ENCODE results near the gene EVPLL.
A peak's percentile ranks its signal among the peaks of the same experiment; 100 is the strongest.
"Not testable (repeated sequence)": the region's sequence is repeated elsewhere in the genome, so short reads cannot be mapped to it uniquely, and the experiment has no call there.

EVPLL gene

DNA sequence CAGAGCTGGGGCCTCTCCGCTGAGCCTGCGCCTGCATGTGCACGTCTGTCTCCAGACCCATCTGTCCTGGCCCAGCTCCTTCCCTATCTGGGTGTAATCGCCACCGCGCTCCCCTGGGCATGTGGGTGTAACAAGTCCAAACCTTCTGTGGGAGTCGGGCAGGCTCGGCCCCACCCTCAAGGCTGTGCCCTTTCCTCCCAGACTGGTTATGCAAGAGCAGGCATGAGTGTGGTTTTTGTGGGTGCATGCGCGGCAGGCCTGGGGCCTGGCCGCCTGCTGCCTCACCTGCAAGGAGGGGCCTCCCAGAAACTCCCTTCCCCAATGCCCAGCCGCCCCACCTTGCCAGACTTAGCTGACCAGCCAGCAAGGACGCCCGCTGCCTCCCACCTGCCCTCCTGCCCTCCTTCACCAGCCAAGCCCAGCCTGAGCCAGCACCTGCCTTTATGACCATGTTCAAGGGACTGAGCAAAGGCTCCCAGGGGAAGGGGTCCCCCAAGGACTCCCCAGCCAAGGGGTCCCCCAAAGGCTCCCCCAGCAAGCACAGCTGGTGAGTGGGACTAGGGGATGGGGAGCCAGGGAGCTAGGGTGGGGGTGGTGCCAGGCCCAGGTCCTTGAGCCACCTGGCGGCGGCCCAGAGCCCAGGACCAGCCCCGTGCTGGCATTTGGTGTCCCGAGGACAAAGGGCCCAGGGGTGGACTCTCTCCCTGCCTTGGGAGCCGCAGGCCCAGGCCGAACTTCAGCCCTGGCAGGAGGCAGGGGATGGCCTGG, at the start of gene EVPLL:
Gene EVPLL (plus strand): TSS at position 342 of the 768 bp plus-strand sequence. CDS start 3,160 bp downstream, outside the sequence.
- no peak for DNase-seq (ENCODE audit: low read depth)

DNA sequence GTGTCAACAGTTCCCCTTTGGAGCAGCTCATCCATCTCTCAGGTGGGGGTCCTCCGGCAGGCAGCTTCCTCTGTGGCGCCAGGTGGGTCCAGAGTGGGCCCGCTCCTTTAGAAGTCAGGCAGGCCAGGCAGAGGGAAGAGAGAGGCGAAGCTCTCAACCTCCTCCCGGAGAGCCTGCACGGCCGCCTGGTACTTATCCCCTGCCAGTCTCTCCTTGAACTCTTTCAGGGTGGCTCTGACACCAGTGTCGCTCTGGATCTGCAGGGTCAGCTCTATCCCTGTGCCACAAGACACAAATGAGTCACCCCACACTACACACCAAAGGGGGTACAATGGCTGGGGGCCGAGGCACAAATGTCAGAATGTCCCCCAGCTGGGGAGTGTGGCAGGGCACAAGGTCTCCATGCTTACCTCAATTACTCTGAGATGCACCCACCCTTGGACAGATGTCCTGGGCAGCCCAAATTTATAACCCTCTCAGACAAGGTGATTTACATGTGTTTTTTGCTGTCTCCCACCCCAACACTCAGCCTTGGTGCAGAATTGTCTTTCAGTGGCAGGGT, 48.9 kb upstream of the EVPLL start:
- DNase-seq (ENCODE audit: low read depth), result no peak

DNA sequence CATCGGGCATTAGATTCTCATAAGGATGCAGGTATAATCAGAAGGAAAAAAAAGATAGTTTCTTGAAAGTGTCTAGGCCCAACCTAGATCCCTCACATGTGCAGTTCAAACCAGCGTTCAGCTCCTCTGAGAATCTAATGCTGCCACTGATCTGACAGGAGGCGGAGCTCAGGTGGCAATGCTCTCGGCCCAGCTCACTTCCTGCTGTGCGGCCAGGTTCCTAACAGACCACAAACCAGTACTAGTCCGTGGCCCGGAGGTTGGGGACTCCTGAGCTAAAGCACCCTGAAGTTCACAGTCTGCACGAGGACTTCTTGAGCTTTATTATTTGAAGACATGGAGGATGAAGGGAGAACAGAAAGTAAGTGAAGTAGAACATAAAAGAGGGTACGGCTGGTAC, 45.7 kb upstream of the EVPLL start:
- no peak for DNase-seq (ENCODE audit: low read depth)

DNA sequence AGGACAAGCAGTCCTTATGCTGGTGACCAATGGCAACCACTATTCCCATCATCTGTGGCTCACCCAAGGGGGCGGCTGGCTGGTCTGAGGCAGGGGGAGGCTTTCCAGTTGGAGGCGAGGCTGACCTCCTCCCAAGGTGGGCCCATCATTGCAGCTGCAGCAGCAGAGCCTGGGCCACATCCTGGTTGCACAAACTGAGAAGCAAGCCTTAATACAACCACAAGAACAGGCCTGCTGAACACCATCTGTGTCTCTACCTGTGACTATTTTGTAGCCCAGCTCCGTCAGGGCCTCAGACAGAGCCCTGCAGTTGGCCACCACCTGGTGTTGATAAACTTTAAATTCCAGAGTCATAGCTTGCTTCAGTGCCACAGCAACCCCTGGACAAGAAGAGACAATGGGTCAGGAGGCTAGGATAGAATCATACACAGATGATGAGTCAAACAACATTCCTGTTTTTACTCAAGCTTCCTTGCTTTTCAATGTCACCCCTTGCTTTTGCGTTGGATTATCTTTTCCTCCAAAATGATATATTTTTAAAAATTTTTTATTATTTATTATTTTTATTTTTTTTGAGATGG, 44.6 kb upstream of the EVPLL start:
- DNase-seq (ENCODE audit: low read depth), result no peak

DNA sequence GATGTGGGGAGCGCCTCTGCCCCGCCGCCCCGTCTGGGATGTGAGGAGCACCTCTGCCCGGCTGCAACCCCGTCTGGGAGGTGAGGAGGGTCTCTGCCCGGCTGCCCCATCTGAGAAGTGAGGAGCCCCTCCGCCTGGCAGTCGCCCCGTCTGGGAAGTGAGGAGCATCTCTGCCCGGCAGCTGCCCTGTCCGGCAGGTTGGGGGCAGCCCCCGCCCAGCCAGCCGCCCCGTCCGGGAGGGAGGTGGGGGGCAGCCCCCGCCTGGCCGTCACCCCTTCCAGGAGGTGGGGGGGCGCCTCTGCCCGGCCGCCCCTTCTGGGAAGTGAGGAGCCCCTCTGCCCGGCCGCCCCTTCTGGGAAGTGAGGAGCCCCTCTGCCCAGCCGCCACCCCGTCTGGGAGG, 39.4 kb upstream of the EVPLL start:
- DNase-seq (ENCODE audit: low read depth), result not testable (repeated sequence)

DNA sequence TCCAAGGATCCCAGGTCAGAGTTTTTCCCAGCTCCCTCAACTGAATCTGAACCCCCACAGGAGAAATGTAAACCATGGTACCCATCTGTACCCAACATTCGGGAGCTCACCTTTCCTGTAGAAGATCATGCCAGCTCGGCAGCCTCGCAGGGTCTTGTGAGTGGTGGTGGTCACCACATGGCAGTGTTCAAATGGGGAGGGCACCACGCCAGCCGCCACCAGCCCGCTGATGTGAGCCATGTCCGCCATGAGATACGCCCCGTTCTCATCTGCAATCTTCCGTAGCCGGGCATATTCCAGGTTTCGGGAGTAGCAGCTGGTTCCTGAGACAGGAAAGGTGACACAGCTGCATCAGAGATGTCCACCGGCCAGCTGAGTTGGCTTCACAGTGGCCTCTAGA, 37.6 kb upstream of the EVPLL start:
- no peak for DNase-seq (ENCODE audit: low read depth)

DNA sequence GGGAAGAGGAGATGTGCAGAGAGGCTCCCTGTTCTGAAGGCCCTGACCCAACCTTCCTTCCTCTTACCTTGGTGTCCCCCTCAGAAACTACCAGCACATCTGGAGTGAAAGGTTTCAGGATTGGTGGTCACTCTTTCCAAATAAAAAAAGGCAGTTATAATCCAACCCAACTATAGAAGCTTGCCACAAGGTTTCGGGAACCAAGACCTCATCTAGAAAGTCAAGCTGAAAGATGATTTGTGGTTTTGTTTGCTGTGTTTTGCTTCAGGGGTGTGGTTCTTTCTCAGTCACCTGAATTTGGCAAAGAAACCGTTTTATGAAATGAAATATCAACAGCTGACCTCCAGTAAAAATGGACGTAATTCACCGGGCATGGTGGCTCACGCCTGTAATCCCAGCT, 33.6 kb upstream of the EVPLL start:
- DNase-seq (ENCODE audit: low read depth), result no peak

DNA sequence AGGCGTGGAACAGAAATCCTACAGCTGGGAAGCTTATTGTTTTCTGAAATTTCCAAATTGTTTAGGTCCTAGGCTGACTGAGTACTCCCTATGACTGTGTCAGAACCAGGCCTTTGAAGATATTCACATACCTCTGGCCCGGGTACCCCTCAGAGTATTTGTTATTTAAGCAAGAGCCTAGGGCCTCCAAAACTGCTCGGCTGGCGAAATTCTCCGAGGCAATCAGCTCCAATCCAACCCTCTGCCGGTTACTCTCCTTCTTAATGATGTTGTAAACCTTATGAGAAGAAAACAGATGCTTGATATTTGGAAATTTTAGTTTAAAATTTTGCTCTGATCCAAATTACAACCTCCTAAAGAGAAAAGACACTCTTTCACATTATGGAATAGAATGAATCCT, 24.0 kb upstream of the EVPLL start:
- no peak for DNase-seq (ENCODE audit: low read depth)

DNA sequence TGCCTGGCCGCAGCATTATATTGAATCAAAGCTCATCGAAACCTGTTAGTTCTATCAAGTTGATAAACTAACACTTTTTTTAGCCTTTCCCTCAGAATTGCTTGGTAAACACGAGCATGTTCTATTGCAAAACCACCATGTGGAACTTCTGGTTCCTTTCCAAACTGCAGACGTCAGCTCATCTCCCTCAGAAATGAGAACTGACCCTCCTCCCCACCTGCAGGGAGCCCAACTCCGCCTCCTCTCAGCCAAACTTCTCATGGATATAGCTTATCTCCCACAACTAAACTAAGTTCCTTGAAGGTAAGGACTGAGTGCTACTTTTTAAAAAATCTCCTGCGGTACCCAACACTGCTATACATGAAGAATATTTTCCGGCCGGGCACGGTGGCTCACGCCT, 21.0 kb upstream of the EVPLL start:
- no peak for DNase-seq (ENCODE audit: low read depth)

DNA sequence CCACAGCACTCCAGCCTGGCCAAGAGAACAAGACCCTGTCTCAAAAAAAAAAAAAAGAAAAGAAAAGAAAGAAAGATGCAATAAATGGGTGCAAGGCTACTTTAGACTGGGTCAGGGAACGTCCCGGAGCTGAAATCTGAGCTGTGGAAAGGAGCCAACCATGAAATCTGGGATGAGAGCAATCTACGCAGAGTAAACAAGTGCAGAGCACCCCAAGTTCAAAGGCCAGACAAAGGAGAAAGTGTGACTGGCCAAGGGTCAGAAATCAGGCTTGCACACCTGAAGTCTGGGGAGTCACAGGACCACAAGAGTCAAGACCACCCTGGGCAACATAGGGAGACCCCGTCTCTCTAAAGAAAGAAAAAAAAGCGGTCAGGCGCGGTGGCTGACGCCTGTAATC, 17.1 kb upstream of the EVPLL start:
- no peak for DNase-seq (ENCODE audit: low read depth)

DNA sequence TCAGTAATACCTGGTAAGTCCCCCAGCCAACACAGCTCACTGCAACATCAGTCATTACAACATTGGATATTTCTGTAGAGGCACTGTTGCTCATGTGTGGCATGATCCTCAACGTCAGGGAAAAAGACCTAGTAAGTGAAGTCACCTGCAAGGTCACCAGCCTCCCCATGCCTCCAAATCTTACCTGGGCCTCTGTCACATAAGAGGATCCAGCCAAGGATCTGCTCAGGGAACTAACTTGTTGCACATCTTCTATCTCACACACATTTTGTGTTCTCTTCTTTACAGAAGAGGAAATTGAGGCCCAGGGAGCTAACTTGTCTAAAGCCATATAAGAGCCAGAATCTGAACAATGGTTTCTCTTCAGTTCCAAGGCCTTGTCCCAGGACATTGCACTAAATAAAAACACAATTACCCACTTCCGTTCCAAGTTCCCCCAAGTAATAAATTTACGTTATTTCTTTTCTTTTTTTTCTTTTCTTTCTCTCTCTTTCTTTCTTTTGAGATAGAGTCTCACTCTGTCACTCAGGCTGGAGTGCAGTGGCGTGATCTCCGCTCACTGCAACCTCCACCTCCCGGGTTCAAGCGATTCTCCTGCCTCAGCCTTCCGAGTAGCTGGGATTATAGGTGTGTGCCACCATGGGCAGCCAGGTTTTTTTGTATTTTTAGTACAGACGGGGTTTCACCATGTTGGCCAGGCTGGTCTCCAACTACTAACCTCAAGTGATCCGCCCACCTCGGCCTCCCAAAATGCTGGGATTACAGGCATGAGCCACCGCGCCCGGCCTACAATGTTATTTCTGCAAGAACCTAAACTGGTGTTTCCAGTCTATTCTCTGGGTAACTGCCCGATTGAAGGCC, 15.5 kb upstream of the EVPLL start:
- DNase-seq (ENCODE audit: low read depth), result no peak

DNA sequence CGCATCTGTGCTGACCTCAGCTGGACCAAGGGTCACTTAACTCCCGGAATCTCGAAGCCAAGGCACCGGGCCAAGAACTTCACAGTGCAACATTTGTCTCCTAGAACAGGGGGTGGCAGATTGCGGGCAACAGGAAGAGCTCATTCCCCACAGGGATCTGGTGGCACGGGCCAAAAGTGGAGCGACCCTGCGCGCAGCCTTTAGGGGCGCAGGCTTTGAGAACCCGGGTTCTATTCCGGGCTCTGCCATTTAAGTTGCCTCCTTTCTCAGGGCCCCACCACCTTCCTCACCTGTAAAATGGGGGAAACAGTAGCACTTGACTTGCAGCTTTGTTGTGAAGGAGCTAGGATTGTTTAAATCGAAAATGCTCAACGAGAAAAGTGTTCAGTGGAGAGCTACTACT, 14.9 kb upstream of the EVPLL start:
- no peak for DNase-seq (ENCODE audit: low read depth)

DNA sequence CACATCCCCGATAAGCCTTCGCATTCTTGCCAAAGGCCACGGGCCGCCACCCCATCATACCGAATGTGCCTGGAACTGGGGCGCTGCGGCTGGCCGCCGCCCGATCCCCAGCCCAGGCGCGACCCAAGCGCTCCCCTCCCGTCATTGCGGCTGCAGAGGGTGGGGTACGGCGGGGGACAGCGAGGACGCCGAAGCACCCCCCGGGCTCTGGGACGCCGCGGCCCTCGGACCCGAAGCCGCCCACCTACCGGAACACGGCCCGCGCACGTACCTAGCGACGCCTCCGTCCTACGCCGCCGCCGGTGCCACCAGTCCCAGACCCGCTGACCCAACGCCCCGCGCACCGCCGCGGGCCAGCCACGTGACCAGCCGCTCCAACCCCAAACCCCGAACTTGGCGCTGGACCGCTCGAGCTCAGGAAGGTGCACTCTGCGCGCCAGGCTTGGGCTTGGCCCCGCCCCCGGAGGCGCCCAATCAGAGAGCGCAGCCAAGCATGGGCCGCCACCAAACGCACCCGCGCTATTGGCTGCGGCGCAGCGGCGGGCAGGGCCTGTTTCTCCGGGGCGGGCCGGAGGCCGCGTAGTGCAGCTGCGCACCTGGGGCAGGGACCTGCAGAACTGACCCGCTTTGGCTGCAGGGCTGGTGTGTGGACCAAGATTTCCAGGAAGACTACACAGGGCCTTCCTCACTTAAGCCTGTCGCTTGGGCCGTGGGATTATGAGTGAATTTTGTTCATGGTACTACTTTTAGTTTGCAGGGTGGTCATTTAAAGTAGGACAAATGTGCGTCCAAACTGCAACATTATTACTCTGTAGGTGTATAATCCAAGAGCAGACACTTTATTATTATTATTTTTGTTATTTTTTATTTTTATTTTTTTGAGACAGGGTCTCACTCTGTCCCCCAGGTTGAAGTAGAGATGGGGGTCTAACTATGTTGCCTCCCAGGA, 14.2 kb upstream of the EVPLL start, which contains the start of gene SHMT1:
Gene SHMT1 (minus strand): TSS at position 450 of the 949 bp plus-strand sequence. CDS start 7,569 bp downstream, outside the sequence.
- DNase-seq (ENCODE audit: low read depth), result peak; percentile 78

DNA sequence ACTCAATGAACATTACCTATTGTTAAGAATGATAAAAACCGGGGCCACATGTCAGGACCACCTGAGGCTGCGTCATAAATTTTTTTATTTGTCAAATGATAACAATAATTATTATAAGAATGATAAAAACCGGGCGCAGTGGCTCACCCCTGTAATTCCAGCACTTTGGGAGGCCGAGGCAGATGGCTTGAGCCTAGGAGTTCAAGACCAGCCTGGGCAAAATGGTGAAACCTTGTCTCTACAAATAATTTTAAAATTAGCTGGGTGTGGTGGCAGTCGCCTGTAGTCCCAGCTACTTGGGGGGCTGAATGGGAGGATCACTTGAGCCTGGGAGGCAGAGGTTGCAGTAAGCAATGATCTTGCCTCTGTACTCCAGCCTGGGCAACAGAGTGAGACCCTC, 13.4 kb upstream of the EVPLL start:
- no peak for DNase-seq (ENCODE audit: low read depth)

DNA sequence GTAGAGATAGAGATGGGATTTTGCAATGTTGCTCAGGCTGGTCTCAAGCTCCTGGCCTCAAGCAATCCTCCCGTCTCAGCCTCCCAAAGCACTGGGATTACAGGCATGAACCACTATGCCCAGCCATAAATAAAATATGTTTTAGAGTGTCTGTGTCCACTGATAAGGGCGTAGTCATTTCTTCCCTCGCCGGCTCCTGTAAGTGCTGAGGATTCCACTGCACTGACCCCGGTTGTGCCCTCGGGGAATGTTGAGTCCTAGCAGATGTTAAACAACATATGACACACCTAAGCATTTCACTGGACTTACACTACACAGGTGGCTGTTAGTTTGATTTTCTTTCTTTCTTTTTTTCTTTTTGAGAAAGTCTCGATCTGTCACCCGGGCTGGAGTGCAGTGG, 8.6 kb upstream of the EVPLL start:
- no peak for DNase-seq (ENCODE audit: low read depth)

DNA sequence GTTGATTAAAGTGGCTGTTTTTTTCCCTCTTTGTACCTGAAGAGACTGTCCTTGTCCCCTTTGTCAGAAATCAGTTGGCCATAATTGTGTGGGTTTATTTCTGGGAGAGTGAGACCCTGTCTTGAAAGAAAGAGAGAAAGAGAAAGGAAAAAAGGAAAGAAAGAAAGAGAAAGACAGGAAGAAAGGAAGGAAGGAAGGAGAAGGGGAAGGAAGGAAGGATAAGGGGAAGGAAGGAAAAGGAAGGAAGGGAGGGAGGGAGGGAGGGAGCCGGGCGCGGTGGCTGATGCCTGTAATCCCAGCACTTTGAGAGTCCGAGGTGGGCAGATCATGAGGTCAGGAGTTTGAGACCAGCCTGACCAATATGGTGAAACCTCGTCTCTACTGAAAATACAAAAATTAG, 6.8 kb upstream of the EVPLL start:
- DNase-seq (ENCODE audit: low read depth), result no peak

DNA sequence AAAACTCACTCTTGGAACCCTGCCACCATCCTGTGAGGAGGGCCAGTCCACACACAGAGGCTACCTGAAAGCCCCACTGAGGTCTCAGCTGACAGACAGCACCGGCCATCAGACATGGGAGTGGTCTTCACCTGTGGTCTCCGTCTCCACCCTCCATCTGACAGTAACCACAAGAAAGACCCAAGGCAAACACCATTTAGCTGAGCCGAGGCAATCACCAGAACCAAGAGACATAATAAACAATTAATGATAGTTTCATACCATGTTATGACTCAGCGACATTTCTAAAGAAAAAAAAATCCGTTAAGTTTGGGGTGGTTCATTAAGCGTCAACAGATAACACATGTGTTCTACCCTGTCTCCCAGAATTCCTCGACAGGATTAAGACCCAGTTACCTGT, 6.1 kb upstream of the EVPLL start:
- DNase-seq (ENCODE audit: low read depth), result no peak

DNA sequence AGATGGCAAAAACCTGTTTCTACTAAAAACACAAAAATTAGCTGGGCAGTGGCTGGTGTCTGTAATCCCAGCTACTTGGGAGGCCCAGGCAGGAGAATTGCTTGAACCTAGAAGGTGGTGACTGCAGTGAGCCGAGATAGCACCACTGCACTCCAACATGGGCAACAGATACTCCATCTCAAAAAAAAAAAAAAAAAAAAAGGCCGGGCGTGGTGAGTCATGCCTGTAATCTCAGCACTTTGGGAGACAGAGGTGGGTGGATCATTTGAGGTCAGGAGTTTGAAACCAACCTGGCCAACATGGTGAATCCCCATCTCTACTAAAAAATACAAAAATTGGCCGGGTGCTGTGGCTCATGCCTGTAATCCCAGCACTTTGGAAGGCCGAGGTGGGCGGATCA, 4.4 kb upstream of the EVPLL start:
- not testable (repeated sequence) for DNase-seq (ENCODE audit: low read depth)

DNA sequence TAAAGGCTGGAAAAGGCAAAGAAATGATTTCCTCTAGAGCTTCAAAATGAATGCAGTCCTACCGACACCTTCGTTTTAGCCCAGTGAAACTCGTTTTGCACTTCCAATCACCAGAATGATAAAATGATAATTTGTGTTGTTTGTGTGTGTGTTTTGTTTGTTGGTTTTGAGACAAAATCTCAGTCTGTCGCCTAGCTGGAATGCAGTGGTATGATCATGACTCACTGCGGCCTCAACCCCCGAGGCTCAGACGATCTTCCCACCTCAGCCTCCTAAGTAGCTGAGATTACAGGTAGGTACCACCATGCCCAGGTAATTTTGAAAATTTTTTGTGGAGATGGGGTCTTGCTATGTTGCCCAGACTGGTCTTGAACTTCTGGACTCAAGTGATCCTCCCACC, 3.4 kb upstream of the EVPLL start:
- no peak for DNase-seq (ENCODE audit: low read depth)

DNA sequence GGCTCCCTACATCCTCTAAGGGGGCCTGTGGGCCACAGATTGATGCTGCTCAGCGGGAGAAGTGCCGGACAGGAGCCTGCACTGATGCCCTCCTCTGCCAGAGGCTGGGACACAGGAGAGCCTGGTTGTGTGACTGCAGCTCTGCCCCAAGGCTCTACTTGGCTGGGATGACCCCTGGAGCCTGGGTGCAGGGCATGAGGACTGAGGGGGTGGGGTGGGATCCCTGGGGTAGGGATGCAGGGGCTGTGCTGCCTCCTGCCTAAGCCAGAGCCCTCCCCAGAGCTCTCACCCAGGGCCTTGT, 577 bp downstream of the EVPLL start:
- no peak for DNase-seq (ENCODE audit: low read depth)

DNA sequence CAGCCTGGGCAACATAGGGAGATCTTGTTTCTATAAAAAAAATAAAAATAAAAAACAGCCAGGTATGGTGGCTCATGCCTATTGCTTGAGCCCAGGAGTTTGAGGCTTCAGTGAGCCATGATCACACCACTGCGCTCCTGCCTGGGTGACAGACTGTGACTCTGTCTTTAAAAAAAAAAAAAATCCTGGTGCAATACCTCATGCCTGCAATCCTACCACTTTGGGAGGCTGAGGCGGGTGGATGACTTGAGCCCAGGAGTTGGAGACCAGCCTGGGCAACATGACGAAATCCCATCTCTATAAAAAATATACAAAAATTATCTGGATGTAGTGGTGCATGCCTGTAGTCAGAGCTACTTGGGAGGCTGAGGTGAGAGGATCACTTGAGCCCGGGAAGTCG, 1.0 kb downstream of the EVPLL start:
- DNase-seq (ENCODE audit: low read depth), result not testable (repeated sequence)

All from stimulated activated CD8-positive, alpha-beta memory T cell treated with anti-CD3 and anti-CD28 coated beads, Interleukin-15, amount 100 ng/mL, for 24 hours (primary cell).